Loucy (cell line): Measurements from ENCODE around the gene DYNC2H1.
"Not testable (repeated sequence)": the region's sequence is repeated elsewhere in the genome, so short reads cannot be mapped to it uniquely, and the experiment has no call there.

Experiments
- CTCF ChIP-seq: fragments of 200-600 bp; sonication (generic); conservative IDR thresholded peaks from 2 replicates; pipeline ENCODE4 v1.5.1; 2014; ENCODE audit warnings: mild to moderate bottlenecking, antibody characterized with exemption, low read length
- EZH2phosphoT487 ChIP-seq: fragments of 200-600 bp; IDR thresholded peaks from 2 replicates; pipeline ENCODE4 v1.6.1; 2018; ENCODE audit warnings: antibody characterized with exemption, mild to moderate bottlenecking, moderate library complexity, borderline replicate concordance

DNA sequence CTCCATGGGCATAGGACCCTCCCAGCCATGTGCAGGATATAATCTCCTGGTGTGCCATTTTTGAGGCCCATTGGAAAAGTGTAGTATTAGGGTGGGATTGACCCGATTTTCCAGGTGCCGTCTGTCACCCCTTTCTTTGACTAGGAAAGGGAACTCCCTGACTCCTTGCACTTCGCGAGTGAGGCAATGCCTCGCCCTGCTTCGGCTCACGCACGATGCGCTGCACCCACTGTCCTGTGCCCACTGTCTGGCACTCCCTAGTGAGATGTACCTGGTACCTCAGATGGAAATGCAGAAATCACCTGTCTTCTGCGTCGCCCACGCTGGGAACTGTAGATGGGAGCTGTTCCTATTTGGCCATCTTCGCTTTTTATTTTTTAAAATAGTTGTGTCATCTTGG lies 32.8 kb downstream of the DYNC2H1 start:
- TF ChIP-seq CTCF, EZH2phosphoT487: not testable (repeated sequence)
